Stimulated activated CD4-positive, alpha-beta T cell treated with anti-CD3 and anti-CD28 coated beads, Interleukin-2, amount 100 ng/mL, for 24 hours (primary cell): ENCODE results near the gene CHCHD6.
"Not testable (repeated sequence)": the region's sequence is repeated elsewhere in the genome, so short reads cannot be mapped to it uniquely, and the experiment has no call there.

ENCODE experiments used
- DNase-seq, 2 donors: peaks; one replicate each; pipeline ENCODE4 v3.0.0-alpha.2; 2020

The CHCHD6 gene

DNA sequence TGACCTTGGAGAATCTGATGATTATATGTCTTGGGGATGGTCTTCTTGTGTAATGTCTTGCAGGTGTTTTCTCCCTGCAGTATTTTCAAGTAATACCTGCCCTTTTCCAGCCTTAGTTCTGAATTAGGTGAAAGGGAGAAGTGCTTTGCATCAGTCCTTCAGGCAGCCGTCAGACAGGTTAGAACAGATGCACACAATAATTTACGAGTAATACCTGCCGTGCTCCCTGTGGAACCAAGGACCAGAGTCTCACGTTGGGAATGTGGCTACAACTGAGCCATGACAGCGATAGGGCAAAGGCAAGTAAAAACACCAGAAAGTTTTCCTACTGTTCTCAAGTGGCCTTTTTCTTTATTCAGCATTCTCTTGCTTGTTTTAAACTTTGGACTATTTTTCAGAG is 69.1 kb downstream of the CHCHD6 start:
- DNase-seq: no peak

DNA sequence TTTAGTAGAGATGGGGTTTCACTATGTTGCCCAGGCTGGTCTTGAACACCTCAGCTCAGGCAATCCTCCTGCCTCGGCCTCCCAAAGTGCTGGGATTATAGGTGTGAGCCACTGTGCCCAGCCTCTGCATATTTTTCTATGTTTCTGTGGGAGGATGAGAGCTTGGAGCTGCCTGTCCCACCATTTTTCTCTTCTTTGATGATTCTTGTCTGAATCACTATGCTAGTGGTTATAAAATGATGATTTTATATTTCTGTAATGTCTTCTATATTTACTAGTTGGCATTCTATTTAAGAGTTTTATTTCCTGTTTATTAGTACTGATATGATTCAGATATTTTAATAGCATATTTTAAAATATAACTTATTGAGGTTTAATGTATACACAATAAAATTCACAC is 69.7 kb downstream of the CHCHD6 start:
- DNase-seq: no peak

DNA sequence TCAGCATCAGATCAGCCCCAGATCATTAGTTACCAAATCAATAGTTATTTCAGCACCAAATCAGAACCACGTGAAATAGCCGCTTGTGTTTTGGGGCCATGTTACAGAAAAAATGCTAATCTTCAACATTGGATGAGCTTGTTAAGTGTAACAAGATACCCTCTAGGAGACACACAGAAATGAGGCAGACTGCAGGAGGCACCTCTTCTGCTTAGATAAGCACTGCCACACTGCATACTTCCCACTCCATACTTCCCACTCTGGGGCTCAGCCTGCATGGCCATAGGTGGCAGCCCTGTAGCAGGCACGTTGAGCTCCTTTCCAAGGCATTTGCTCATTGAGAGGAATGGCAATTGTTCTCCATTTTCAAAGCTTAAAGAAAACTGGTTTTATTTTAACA is 73.3 kb downstream of the CHCHD6 start:
- DNase-seq: no peak

- no peak for DNase-seq
These were observed 76.6 kb downstream of the CHCHD6 start for GRCh38 chr3:126780666-126781065.

GRCh38 chr3:126781406-126781805 is 77.4 kb downstream of the CHCHD6 start:
- DNase-seq: no peak

- DNase-seq: no peak
These were observed 78.0 kb downstream of the CHCHD6 start for GRCh38 chr3:126781889-126782491.

- DNase-seq: no peak
These were observed 78.5 kb downstream of the CHCHD6 start for GRCh38 chr3:126782536-126782935.

GRCh38 chr3:126784254-126784653 is 80.2 kb downstream of the CHCHD6 start:
- no peak for DNase-seq

DNA sequence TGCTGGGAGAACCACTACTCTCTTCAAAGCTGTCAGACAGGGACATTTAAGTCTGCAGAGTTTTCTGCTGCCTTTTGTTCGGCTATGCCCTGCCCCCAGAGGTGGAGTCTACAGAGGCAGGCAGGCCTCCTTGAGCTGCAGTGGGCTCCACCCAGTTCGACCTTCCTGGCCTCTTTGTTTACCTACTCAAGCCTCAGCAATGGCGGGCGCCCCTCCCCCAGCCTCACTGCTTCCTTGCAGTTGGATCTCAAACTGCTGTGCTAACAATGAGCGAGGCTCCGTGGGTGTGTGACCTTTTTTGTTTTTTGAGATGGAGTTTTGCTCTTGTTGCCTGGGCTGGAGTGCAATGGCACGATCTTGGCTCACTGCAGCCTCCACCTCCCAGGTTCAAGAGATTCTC is 87.3 kb downstream of the CHCHD6 start:
- not testable (repeated sequence) for DNase-seq

- DNase-seq: no peak
These were observed 89.0 kb downstream of the CHCHD6 start for GRCh38 chr3:126792998-126793397.

DNA sequence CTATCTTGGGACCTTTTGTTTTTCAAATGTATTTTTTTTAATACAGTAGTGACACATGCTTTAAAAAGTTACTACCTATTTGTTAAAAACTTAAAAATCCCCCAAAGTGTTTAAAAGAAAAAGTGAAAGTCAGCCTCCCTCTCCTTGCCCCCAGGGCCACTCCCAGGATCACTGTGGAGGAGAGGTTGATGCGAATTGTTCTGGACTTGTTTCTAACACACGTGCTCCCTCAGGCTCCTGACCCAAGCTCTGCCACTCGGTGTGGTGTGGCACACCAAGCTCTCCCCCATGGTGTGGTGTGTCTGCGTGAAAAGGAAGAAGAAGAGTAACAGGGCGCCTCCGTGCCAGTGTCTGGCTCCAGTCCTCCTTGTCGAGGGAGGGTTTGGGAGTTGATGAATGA is 93.5 kb downstream of the CHCHD6 start:
- no peak for DNase-seq

GRCh38 chr3:126798521-126798920 is 94.5 kb downstream of the CHCHD6 start:
- no peak for DNase-seq

- no peak for DNase-seq
These were observed 95.1 kb downstream of the CHCHD6 start for GRCh38 chr3:126799099-126799498.

DNA sequence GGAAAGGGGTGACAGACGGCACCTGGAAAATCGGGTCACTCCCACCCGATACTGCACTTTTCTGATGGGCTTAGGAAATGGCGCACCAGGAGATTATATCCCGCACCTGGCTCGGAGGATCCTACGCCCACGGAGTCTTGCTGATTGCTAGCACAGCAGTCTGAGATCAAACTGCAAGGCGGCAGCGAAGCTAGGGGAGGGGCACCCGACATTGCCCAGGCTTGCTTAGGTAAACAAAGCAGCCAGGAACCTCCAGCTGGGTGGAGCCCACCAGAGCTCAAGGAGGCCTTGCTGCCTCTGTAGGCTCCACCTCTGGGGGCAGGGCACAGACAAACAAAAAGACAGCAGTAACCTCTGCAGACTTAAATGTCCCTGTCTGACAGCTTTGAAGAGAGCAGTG is 97.3 kb downstream of the CHCHD6 start:
- not testable (repeated sequence) for DNase-seq

DNA sequence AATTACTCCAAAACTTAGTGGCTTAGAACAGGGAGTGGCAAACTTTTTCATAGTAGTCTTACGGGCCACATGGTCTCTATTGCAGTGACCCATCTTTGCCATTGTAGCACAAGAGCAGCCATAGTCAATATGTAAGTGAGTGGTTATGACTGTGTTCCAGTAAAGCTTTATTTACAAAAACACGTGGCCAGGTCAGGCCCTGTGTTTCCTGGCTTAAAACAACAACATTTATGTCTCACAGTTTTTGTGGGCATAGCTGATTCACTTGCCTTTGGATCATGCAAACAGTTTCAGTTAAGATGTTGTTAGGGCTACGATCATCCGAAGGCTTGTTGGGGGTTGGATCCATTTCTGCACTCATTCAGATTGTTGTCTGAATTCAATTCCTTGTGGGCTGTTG is 103.8 kb downstream of the CHCHD6 start:
- no peak for DNase-seq

DNA sequence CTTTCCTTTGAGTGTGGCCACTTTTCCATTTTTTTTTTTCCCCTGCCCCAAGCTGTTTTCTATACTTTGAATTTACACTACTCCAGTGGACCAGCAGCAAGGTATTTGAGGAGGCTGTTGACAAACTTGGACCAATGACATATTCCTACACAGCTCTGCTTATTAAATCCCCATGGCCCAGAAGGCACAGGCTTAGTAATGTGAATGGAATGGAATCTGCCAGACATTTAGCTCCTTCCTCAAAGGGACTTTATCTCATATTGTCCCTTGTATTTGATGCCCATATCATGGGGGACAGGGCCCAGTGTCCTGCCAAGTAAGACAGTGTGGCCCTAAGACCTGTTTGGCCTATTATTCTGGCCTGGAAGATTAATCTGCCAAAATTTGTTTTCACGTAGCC is 107.5 kb downstream of the CHCHD6 start:
- no peak for DNase-seq

- DNase-seq: no peak
These were observed 112.3 kb downstream of the CHCHD6 start for GRCh38 chr3:126816298-126816697.

DNA sequence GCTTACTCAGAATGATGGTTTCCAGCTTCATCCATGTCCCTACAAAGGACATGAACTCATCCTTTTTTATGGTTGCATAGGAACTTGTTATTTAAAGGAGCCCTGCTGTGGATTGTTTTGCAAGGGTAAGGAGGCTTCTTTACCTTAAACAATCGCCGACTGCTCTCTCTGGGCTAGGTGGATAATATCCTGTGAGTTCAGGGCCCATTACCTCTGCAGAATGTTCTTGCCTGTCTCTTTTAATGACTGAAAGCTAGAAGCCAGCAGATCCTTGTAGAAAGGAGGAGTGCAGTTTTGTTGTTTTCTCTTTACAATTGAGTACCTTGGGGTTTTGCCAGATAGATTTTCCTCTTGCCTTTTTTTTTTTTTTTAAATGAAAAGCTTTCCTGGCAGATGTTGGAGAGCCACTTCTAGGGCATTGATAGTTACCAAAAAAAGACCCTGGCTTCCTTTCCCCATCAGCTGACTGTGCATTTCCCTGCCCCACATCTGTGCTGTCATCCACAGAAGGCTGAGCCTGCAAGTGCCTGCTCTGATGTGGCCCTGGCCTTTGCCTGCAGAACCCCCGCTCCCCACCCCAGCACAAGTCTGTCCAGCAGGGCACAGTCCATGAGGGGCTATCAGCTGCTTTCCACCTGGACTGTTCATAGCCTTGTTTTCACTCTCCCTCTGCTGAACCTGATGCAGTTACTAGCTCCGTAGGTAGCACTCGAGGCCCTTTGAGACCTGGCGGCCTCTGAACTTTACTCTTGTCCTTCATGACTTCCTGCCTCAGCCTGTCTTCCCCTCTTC is 113.1 kb downstream of the CHCHD6 start:
- no peak for DNase-seq

- DNase-seq: no peak
These were observed 113.7 kb downstream of the CHCHD6 start for GRCh38 chr3:126817781-126818180.

- no peak for DNase-seq
These were observed 114.5 kb downstream of the CHCHD6 start for GRCh38 chr3:126818400-126819095.

GRCh38 chr3:126826693-126827092 is 122.7 kb downstream of the CHCHD6 start:
- DNase-seq: no peak

DNA sequence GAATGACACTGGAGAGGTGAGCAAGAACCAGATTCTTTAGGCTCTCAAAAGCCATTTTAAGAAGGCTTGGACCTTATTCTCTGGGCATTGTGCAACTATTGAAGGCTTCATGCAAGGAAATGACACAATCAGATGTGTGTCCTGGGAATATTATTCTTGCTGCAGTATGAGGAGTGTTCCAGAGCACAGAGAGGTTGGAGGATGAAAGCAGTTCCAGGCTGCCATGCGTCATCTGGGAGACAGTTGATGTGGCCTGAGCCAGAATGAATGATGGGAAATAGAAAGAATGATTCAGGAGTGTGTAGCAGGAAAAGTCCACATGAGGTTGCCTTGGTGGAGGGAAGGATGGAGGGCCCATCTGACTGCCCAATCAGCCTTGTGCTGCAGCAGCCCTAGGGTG is 123.1 kb downstream of the CHCHD6 start:
- no peak for DNase-seq

DNA sequence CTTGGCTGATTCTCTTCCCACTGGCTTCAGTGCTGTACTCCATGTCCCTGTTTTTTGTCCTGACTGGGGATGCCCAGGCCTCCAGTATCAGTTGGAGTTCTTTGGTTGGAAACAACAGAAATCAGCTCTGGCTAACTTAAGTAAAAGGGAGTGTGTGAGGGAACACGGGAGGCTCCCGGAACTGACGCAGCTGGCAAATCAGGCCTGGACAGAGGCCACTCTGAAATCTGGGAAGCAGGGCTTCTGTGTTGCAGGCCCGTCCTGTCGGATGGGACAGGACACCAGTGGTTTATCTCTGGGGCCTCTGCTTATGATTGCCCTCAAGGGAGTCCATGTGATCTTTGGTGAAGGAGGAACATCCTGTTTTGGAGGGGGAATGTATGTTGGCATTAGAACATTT is 124.3 kb downstream of the CHCHD6 start:
- no peak for DNase-seq

DNA sequence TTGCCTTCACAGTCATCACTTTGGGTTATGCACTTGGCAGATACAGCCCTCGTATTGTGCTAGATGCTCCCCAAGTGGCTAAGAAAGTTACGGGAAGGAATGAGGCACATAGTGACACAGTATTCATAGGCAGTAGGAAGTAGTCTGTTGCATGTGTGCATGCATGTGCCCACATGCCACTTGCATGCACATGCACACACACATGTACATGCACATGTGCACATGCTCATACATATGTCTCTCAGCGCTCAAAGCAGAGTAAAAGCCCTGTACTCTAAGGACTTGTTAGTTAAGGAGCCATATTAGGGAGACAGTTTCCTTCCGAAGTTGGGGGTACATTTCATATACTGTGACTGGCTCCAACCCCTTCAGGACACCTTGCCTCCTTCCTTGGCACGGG is 128.9 kb downstream of the CHCHD6 start:
- DNase-seq: no peak
